Neural cell (in vitro differentiated cells): Measurements from ENCODE around the gene ANTXR1. TPM values are rescaled to one million over a fixed set of nuclear protein-coding genes. Genes with fewer than 3 reads are reported as not detected.

Experiments used
- H2AFZ ChIP-seq: fragments of 200-600, 300-800 bp; sonication (generic), shearing (Covaris generic); 2 replicates; pipeline ENCODE4 v1.6.0; 2014; ENCODE audit warnings: low read depth, mild to moderate bottlenecking, antibody characterized with exemption, low read length, moderate library complexity
- H3F3A ChIP-seq: fragments of 200-600 bp; shearing (Covaris generic); 2 replicates; pipeline ENCODE4 v1.6.1; 2016; ENCODE audit warnings: mild to moderate bottlenecking, moderate library complexity, mixed read lengths, antibody characterized with exemption, low read length; ENCODE audit not compliant: insufficient read depth, poor library complexity, severe bottlenecking
- H3K27ac ChIP-seq: fragments of 200-600, 300-800 bp; sonication (generic), shearing (Covaris generic); 2 replicates; pipeline ENCODE4 v1.5.1; 2014; ENCODE audit warnings: mild to moderate bottlenecking, low read length, moderate library complexity
- H3K27me3 ChIP-seq: fragments of 300-800, 200-600 bp; sonication (generic), shearing (Covaris generic); 2 replicates; pipeline ENCODE4 v1.6.0; 2014; ENCODE audit warnings: mild to moderate bottlenecking, low read depth, low read length, moderate library complexity; ENCODE audit not compliant: insufficient read depth
- H3K36me3 ChIP-seq: fragments of 300-800, 200-600 bp; sonication (generic), shearing (Covaris generic); 2 replicates; pipeline ENCODE4 v1.5.1; 2014; ENCODE audit warnings: mild to moderate bottlenecking, antibody characterized with exemption, low read length, moderate library complexity; ENCODE audit not compliant: insufficient read depth
- H3K4me2 ChIP-seq: fragments of 300-800, 200-600 bp; sonication (generic), shearing (Covaris generic); 2 replicates; pipeline ENCODE4 v1.6.0; 2014; ENCODE audit warnings: mild to moderate bottlenecking, low read length
- H3K4me3 ChIP-seq: fragments of 300-800, 200-600 bp; sonication (generic), shearing (Covaris generic); 2 replicates; pipeline ENCODE4 v1.5.1; 2014; ENCODE audit warnings: mild to moderate bottlenecking, low read length, moderate library complexity
- H3K79me2 ChIP-seq: fragments of 200-600 bp; shearing (Covaris generic); replicated peaks from 2 replicates; pipeline ENCODE4 v1.6.0; 2014; ENCODE audit warnings: mild to moderate bottlenecking, low read length, moderate library complexity; ENCODE audit not compliant: insufficient read depth
- H3K9ac ChIP-seq: fragments of 300-800, 200-600 bp; sonication (generic), shearing (Covaris generic); 2 replicates; pipeline ENCODE4 v1.6.1; 2016; ENCODE audit warnings: mild to moderate bottlenecking, low read length, mixed read lengths
- H3K9me2 ChIP-seq: fragments of 200-600 bp; shearing (Covaris generic); 2 replicates; pipeline ENCODE4 v1.6.1; 2016; ENCODE audit warnings: mild to moderate bottlenecking, low read length, mixed read lengths; ENCODE audit not compliant: insufficient read depth
- H3K9me3 ChIP-seq: fragments of 200-600, 300-800 bp; sonication (generic), shearing (Covaris generic); 2 replicates; pipeline ENCODE4 v1.6.1; 2016; ENCODE audit warnings: mild to moderate bottlenecking, mixed run types, low read length, moderate library complexity, mixed read lengths
- H4K20me1 ChIP-seq: fragments of 200-600 bp; shearing (Covaris generic); 2 replicates; pipeline ENCODE4 v1.6.1; 2016; ENCODE audit warnings: mild to moderate bottlenecking, mixed run types; ENCODE audit not compliant: insufficient read depth
- CTCF ChIP-seq: fragments of 450-650 bp; IDR thresholded peaks from 2 replicates; pipeline ENCODE4 v1.5.1; 2014; ENCODE audit warnings: antibody characterized with exemption, mild to moderate bottlenecking, moderate library complexity; ENCODE audit not compliant: poor library complexity, severe bottlenecking
- EP300 ChIP-seq: fragments of 450-650 bp; conservative IDR thresholded peaks from 2 replicates; pipeline ENCODE4 v1.6.1; 2014; ENCODE audit warnings: antibody characterized with exemption, mild to moderate bottlenecking, moderate library complexity; ENCODE audit not compliant: poor library complexity, severe bottlenecking
- EZH2 ChIP-seq: fragments of 200-600, 300-800 bp; shearing (Covaris generic), sonication (generic); IDR thresholded peaks from 2 replicates; pipeline ENCODE4 v1.6.1; 2014; ENCODE audit warnings: antibody characterized with exemption, low read length, borderline replicate concordance, mild to moderate bottlenecking; ENCODE audit not compliant: insufficient read depth, poor library complexity, severe bottlenecking
- MXI1 ChIP-seq: fragments of 450-650 bp; conservative IDR thresholded peaks from 2 replicates; pipeline ENCODE4 v1.6.1; 2014; ENCODE audit warnings: antibody characterized with exemption, mild to moderate bottlenecking; ENCODE audit not compliant: poor library complexity, severe bottlenecking
- POLR2AphosphoS5 ChIP-seq: IDR thresholded peaks from 2 replicates; pipeline ENCODE4 v1.6.1; 2012
- RAD21 ChIP-seq: fragments of 450-650 bp; conservative IDR thresholded peaks from 2 replicates; pipeline ENCODE4 v1.6.1; 2014; ENCODE audit warnings: antibody characterized with exemption, mild to moderate bottlenecking, moderate library complexity
- REST ChIP-seq: IDR thresholded peaks from 2 replicates; pipeline ENCODE4 v1.6.1; 2012; ENCODE audit warnings: borderline replicate concordance
- SMC3 ChIP-seq: fragments of 450-650 bp; conservative IDR thresholded peaks from 2 replicates; pipeline ENCODE4 v1.6.1; 2014; ENCODE audit warnings: antibody characterized with exemption, mild to moderate bottlenecking, moderate library complexity; ENCODE audit not compliant: poor library complexity
- TAF1 ChIP-seq: IDR thresholded peaks from 2 replicates; pipeline ENCODE4 v1.6.1; 2012; ENCODE audit warnings: low read depth
- polyA plus RNA-seq: library from polyadenylated mRNA; depleted of rRNA; stranded (reverse); fragments of >200 nt; gene quantifications from 2 replicates; pipeline ENCODE4 v1.2.3, GENCODE V29; 2014

The ANTXR1 gene
- polyA plus RNA-seq, 1 donor from 2014 or later, result 4.9 TPM

- no peak for TF ChIP-seq TAF1
- TF ChIP-seq MXI1, result no peak
- TF ChIP-seq POLR2AphosphoS5, result no peak
- TF ChIP-seq EZH2, result no peak
- TF ChIP-seq SMC3, result no peak
- no peak for TF ChIP-seq EP300
- TF ChIP-seq RAD21, result no peak
- TF ChIP-seq CTCF, result no peak
- TF ChIP-seq REST, result no peak
- no peak overlapping the region for H3K4me3 ChIP-seq
These were observed 199.5 kb downstream of the ANTXR1 start for GRCh38 chr2:69212238-69213028.

GRCh38 chr2:69213201-69213600 is 200.2 kb downstream of the ANTXR1 start:
- H3K9me2 ChIP-seq, result no peaks in the 10 kb centered on the region
- no peaks in the 10 kb centered on the region for H3K9me3 ChIP-seq
- H3F3A ChIP-seq, result no peaks in the 10 kb centered on the region
- H3K27me3 ChIP-seq, result no peaks in the 10 kb centered on the region
- H2AFZ ChIP-seq, result no peak overlapping the region
- no peak overlapping the region for H3K9ac ChIP-seq
- H3K79me2 ChIP-seq, result no peaks in the 10 kb centered on the region
- no peak overlapping the region for H3K27ac ChIP-seq
- no peaks in the 10 kb centered on the region for H4K20me1 ChIP-seq
- TF ChIP-seq EP300 (no peak), MXI1 (no peak)
- H3K4me3 ChIP-seq, result no peak overlapping the region
- H3K4me2 ChIP-seq, result no peak overlapping the region
- no peaks in the 10 kb centered on the region for H3K36me3 ChIP-seq

More at GRCh38 chr2:69212238-69213028, 199.5 kb downstream of the ANTXR1 start:
- Histone ChIP-seq H3K27ac (no peak overlapping the region), H3K79me2 (no peaks in the 10 kb centered on the region), H3K9me3 (no peaks in the 10 kb centered on the region), H4K20me1 (no peaks in the 10 kb centered on the region), H3K9ac (no peak overlapping the region), H3K36me3 (no peaks in the 10 kb centered on the region), H3F3A (no peaks in the 10 kb centered on the region), H3K4me2 (no peak overlapping the region), H3K27me3 (no peaks in the 10 kb centered on the region), H2AFZ (no peak overlapping the region), H3K9me2 (no peaks in the 10 kb centered on the region)
